ENCODE measurements around the gene TMEM147.

The TMEM147 gene

DNA sequence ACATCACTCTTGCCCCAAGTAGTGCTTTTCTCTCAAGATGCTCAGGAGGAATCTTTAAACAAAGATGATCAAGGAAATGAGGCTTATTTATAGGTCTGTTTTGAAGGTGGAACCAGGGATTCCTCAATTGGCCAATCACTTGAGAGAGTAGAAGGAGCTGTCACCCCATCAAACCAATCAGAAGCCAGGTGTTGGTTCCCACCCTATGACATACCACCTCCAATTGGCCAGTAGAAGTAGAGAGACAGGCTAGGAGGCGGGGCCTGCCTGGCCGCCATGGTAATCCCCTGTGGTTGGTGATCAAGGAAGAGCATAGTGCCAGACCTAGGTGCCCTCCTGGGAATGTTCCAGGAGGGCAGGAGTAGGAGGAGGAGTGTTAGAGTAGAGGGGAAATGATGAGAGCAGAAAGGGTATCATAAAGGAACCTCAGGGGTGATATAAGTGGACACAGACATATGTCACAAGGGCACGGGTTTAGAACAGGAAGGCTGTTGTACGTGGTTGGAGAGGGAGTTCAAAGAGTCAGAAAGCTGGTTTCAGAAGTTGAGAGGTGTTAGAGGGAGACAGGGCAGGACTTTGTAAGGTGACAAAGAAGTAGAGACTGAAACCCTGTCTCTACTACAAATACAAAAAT, 51.1 kb downstream of the TMEM147 start:
- Histone ChIP-seq H3K4me2 (ENCODE audit: low read length) (no peak overlapping the region), H3K4me3 (ENCODE audit: low read depth, low read length, poor library complexity, severe bottlenecking) (no peak overlapping the region), H3K9me2 (ENCODE audit: low read depth, low read length) (no peaks in the 10 kb centered on the region)

More for the DNA sequence above, 51.1 kb downstream of the TMEM147 start:
- H3K9ac ChIP-seq (ENCODE audit: low read length) = no peak overlapping the region
- no peaks in the 10 kb centered on the region for H3K4me1 ChIP-seq (ENCODE audit: insufficient read depth, low read length, severe bottlenecking)
- H4K20me1 ChIP-seq (ENCODE audit: insufficient read depth, low read length) = no peaks in the 10 kb centered on the region
- no peaks in the 10 kb centered on the region for H3F3A ChIP-seq (ENCODE audit: insufficient read depth, low read length)
- H3K79me2 ChIP-seq (ENCODE audit: insufficient read depth, low read length) = no peaks in the 10 kb centered on the region
- H3K27ac ChIP-seq (ENCODE audit: low read depth, low read length, poor library complexity, severe bottlenecking) = no peak overlapping the region
- no peaks in the 10 kb centered on the region for H3K36me3 ChIP-seq (ENCODE audit: insufficient read depth, low read length)
- no peaks in the 10 kb centered on the region for H3K9me3 ChIP-seq (ENCODE audit: low read length)
- no peaks in the 10 kb centered on the region for H3K27me3 ChIP-seq (ENCODE audit: insufficient read depth, low read length)
- TF ChIP-seq EZH2 (IDR thresholded peaks at IDR 0.05; ENCODE audit: borderline replicate concordance, low read length) = no peak
- TF ChIP-seq, protein P1, sequence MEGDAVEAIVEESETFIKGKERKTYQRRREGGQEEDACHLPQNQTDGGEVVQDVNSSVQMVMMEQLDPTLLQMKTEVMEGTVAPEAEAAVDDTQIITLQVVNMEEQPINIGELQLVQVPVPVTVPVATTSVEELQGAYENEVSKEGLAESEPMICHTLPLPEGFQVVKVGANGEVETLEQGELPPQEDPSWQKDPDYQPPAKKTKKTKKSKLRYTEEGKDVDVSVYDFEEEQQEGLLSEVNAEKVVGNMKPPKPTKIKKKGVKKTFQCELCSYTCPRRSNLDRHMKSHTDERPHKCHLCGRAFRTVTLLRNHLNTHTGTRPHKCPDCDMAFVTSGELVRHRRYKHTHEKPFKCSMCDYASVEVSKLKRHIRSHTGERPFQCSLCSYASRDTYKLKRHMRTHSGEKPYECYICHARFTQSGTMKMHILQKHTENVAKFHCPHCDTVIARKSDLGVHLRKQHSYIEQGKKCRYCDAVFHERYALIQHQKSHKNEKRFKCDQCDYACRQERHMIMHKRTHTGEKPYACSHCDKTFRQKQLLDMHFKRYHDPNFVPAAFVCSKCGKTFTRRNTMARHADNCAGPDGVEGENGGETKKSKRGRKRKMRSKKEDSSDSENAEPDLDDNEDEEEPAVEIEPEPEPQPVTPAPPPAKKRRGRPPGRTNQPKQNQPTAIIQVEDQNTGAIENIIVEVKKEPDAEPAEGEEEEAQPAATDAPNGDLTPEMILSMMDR (IDR thresholded peaks at IDR 0.05; ENCODE audit: low read length) = no peak
- no peak overlapping the region for H2AFZ ChIP-seq (ENCODE audit: low read length)

Data from OCI-LY1 (cell line).